ENCODE measurements around the gene MRPL4. TPM values are rescaled to one million over a fixed set of nuclear protein-coding genes. Genes with fewer than 3 reads are reported as not detected.

MRPL4 gene
- total and polyA plus RNA-seq, 4 donors, result 21.5 to 74.8 (median 33.7) TPM

DNA sequence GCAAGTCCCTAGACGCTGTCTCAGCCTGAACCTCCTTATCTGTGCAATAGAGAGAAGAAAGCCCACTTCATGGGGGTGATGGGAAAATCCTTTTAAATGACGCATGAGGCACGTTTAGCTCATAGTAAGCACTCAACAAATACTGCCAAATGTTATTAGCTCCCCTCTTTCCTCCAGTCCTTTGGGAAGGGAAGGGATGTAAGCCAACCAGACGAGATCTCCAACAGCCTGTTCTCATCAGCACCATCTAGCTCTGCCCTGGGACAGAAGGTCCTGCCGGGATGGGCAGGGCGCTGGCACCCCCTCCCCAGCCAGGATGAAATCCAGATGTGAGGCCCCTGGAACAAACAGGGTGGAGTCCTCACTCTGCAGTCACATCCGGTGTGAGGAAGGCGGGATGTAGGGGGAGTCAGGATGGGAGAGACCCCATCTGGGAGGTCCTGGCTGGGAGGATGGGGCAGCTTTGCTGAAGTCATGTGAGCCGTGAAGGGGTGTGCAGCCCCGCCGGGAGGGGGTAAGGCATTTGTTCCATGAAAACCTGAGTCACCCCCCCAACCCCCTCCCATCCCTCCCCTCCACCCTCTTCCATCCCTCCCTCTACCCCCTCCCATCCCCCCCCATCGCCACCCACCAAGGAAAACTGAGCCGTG is 25.5 kb upstream of the MRPL4 start:
- Histone ChIP-seq H3K9me3 (ENCODE audit: control insufficient read depth in 4 of 4, low read length in 3 of 4) (no peaks in the 10 kb centered on the region), H3K36me3 (ENCODE audit: control insufficient read depth in 4 of 4, insufficient read depth in 3 of 4, low read depth in 1 of 4, low read length in 3 of 4) (peaks cover 0 to 3% (median under 1%) of the 10 kb centered on the region in 4 donors), H3K27me3 (ENCODE audit: control insufficient read depth in 4 of 4, insufficient read depth in 4 of 4, low read length in 3 of 4) (no peaks in the 10 kb centered on the region), H3K27ac (ENCODE audit: low read depth in 1 of 2, low read length in 2 of 2) (peak overlapping the region; percentile 2 to 28), H3K9ac (ENCODE audit: low read depth in 1 of 2, low read length in 2 of 2) (no peak overlapping the region), H3K4me3 (ENCODE audit: low read depth in 1 of 3, low read length in 3 of 3) (no peak overlapping the region), H3K4me1 (ENCODE audit: control insufficient read depth in 4 of 4, insufficient read depth in 4 of 4, low read length in 3 of 4) (peaks cover 0 to 15% (median 8%) of the 10 kb centered on the region in 4 donors)
- WGBS, result 76% methylated on average over 13 of the region's 13 CpGs
- DNase-seq (ENCODE audit: low spot score), result no peak
- TF ChIP-seq JUND (IDR thresholded peaks at IDR 0.05), result no peak
- no peak for TF ChIP-seq ZBTB33 (IDR thresholded peaks at IDR 0.05)
- peak; percentile 10 for TF ChIP-seq SP1 (IDR thresholded peaks at IDR 0.05)
- no peak for TF ChIP-seq EGR1 (IDR thresholded peaks at IDR 0.05; ENCODE audit: low read depth in 2 of 2)
- TF ChIP-seq NR2F2 (IDR thresholded peaks at IDR 0.05), result peak; percentile 66
- no peak for TF ChIP-seq GABPA (IDR thresholded peaks at IDR 0.05 in 1 of 2, conservative IDR thresholded peaks at IDR 0.05 in 1 of 2)
- no peak for TF ChIP-seq MAX (IDR thresholded peaks at IDR 0.05)

- Histone ChIP-seq H3K4me1 (ENCODE audit: control insufficient read depth in 4 of 4, insufficient read depth in 4 of 4, low read length in 3 of 4) (peaks cover 0 to 15% (median 8%) of the 10 kb centered on the region in 4 donors), H3K27me3 (ENCODE audit: control insufficient read depth in 4 of 4, insufficient read depth in 4 of 4, low read length in 3 of 4) (no peaks in the 10 kb centered on the region), H3K36me3 (ENCODE audit: control insufficient read depth in 4 of 4, insufficient read depth in 3 of 4, low read depth in 1 of 4, low read length in 3 of 4) (peaks cover 0 to 3% (median 0%) of the 10 kb centered on the region in 4 donors), H3K9me3 (ENCODE audit: control insufficient read depth in 4 of 4, low read length in 3 of 4) (no peaks in the 10 kb centered on the region), H3K9ac (ENCODE audit: low read depth in 1 of 2, low read length in 2 of 2) (no peak overlapping the region), H3K4me3 (ENCODE audit: low read depth in 1 of 3, low read length in 3 of 3) (no peak overlapping the region), H3K27ac (ENCODE audit: low read depth in 1 of 2, low read length in 2 of 2) (peak overlapping the region; percentile 2 to 28)
- TF ChIP-seq, protein P1, sequence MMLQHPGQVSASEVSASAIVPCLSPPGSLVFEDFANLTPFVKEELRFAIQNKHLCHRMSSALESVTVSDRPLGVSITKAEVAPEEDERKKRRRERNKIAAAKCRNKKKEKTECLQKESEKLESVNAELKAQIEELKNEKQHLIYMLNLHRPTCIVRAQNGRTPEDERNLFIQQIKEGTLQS (IDR thresholded peaks at IDR 0.05), result no peak
- TF ChIP-seq FOXA1 (IDR thresholded peaks at IDR 0.05) (no peak), HNF4G (IDR thresholded peaks at IDR 0.05) (no peak), SP1 (IDR thresholded peaks at IDR 0.05) (no peak), TAF1 (conservative IDR thresholded peaks at IDR 0.05) (no peak), HNF4A (conservative IDR thresholded peaks at IDR 0.05) (no peak), RXRA (IDR thresholded peaks at IDR 0.05) (no peak), FOXA2 (IDR thresholded peaks at IDR 0.05) (no peak), GABPA (IDR thresholded peaks at IDR 0.05 in 1 of 2, conservative IDR thresholded peaks at IDR 0.05 in 1 of 2) (no peak), ZBTB33 (IDR thresholded peaks at IDR 0.05) (no peak)
- TF ChIP-seq, protein P2, sequence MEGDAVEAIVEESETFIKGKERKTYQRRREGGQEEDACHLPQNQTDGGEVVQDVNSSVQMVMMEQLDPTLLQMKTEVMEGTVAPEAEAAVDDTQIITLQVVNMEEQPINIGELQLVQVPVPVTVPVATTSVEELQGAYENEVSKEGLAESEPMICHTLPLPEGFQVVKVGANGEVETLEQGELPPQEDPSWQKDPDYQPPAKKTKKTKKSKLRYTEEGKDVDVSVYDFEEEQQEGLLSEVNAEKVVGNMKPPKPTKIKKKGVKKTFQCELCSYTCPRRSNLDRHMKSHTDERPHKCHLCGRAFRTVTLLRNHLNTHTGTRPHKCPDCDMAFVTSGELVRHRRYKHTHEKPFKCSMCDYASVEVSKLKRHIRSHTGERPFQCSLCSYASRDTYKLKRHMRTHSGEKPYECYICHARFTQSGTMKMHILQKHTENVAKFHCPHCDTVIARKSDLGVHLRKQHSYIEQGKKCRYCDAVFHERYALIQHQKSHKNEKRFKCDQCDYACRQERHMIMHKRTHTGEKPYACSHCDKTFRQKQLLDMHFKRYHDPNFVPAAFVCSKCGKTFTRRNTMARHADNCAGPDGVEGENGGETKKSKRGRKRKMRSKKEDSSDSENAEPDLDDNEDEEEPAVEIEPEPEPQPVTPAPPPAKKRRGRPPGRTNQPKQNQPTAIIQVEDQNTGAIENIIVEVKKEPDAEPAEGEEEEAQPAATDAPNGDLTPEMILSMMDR (IDR thresholded peaks at IDR 0.05; ENCODE audit: low read depth, low read length, missing input control), result no peak
- TF ChIP-seq, protein P3, sequence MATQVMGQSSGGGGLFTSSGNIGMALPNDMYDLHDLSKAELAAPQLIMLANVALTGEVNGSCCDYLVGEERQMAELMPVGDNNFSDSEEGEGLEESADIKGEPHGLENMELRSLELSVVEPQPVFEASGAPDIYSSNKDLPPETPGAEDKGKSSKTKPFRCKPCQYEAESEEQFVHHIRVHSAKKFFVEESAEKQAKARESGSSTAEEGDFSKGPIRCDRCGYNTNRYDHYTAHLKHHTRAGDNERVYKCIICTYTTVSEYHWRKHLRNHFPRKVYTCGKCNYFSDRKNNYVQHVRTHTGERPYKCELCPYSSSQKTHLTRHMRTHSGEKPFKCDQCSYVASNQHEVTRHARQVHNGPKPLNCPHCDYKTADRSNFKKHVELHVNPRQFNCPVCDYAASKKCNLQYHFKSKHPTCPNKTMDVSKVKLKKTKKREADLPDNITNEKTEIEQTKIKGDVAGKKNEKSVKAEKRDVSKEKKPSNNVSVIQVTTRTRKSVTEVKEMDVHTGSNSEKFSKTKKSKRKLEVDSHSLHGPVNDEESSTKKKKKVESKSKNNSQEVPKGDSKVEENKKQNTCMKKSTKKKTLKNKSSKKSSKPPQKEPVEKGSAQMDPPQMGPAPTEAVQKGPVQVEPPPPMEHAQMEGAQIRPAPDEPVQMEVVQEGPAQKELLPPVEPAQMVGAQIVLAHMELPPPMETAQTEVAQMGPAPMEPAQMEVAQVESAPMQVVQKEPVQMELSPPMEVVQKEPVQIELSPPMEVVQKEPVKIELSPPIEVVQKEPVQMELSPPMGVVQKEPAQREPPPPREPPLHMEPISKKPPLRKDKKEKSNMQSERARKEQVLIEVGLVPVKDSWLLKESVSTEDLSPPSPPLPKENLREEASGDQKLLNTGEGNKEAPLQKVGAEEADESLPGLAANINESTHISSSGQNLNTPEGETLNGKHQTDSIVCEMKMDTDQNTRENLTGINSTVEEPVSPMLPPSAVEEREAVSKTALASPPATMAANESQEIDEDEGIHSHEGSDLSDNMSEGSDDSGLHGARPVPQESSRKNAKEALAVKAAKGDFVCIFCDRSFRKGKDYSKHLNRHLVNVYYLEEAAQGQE (IDR thresholded peaks at IDR 0.05), result no peak
- no peak for DNase-seq (ENCODE audit: low spot score)
- 86% methylated on average over 28 of the region's 28 CpGs for WGBS
Observed at GRCh38 chr19:10227026-10227971, 24.7 kb upstream of the MRPL4 start.

All from liver (tissue), 9 donors.